ENCODE measurements around the gene RER1.

The RER1 gene

GRCh38 chr1:2409745-2410144, 18.1 kb downstream of the RER1 start:
- DNase-seq = no peak

GRCh38 chr1:2411801-2412394, 20.3 kb downstream of the RER1 start:
- DNase-seq = peak; percentile 36

GRCh38 chr1:2412395-2412772, 20.7 kb downstream of the RER1 start, which contains the start of gene PEX10:
Gene PEX10 (minus strand): TSS chr1:2412564. CDS start chr1:2412502, 62 bp downstream.
- peak; percentile 100 for DNase-seq

GRCh38 chr1:2412773-2413494, 21.3 kb downstream of the RER1 start:
- DNase-seq = no peak

GRCh38 chr1:2413495-2414296, 22.1 kb downstream of the RER1 start:
- peak; percentile 52 for DNase-seq

- DNase-seq = peak; percentile 89
Observed at GRCh38 chr1:2414297-2414958, 22.8 kb downstream of the RER1 start.

GRCh38 chr1:2415337-2415736, 23.7 kb downstream of the RER1 start:
- no peak for DNase-seq

- DNase-seq = peak; percentile 59
Observed at GRCh38 chr1:2415801-2416208, 24.2 kb downstream of the RER1 start.

- peak; percentile 46 for DNase-seq
Observed at GRCh38 chr1:2416403-2416802, 24.8 kb downstream of the RER1 start.

GRCh38 chr1:2417083-2417832, 25.6 kb downstream of the RER1 start:
- no peak for DNase-seq

- DNase-seq = no peak
Observed at GRCh38 chr1:2417833-2418225, 26.2 kb downstream of the RER1 start.

- no peak for DNase-seq
Observed at GRCh38 chr1:2418791-2419320, 27.2 kb downstream of the RER1 start.

GRCh38 chr1:2419416-2419815, 27.8 kb downstream of the RER1 start:
- no peak for DNase-seq

- no peak for DNase-seq
Observed at GRCh38 chr1:2422523-2422922, 30.9 kb downstream of the RER1 start.

- no peak for DNase-seq
Observed at GRCh38 chr1:2425892-2426291, 34.3 kb downstream of the RER1 start.

- no peak for DNase-seq
Observed at GRCh38 chr1:2426540-2426939, 34.9 kb downstream of the RER1 start.

GRCh38 chr1:2427051-2427450, 35.4 kb downstream of the RER1 start:
- no peak for DNase-seq

GRCh38 chr1:2427976-2428375, 36.3 kb downstream of the RER1 start:
- DNase-seq = no peak

- DNase-seq = no peak
Observed at GRCh38 chr1:2428490-2428889, 36.8 kb downstream of the RER1 start.

- DNase-seq = peak; percentile 61
Observed at GRCh38 chr1:2429780-2430591, 38.3 kb downstream of the RER1 start.

GRCh38 chr1:2430592-2430973, 38.9 kb downstream of the RER1 start:
- no peak for DNase-seq
